ENCODE results near the gene OTUB2. TPM values are rescaled to one million over a fixed set of nuclear protein-coding genes. Genes with fewer than 3 reads are reported as not detected.

Gene OTUB2
- total RNA-seq, 4 donors from 2014 or later, result 0.42 to 0.63 (median 0.52) TPM; not detected in 1

GRCh38 chr14:93984070-93984469 lies 42.1 kb upstream of the OTUB2 start:
- peaks cover 53 to 81% (median 69%) of the 10 kb centered on the region in 4 donors for H3K4me1 ChIP-seq
- H3K27me3 ChIP-seq, result no peaks in the 10 kb centered on the region
- H3K9me3 ChIP-seq, result no peaks in the 10 kb centered on the region
- H3K27ac ChIP-seq (replicated peaks in 1 of 4), result peak overlapping the region; percentile 88 to 95 (median 90)
- TF ChIP-seq POLR2A (IDR thresholded peaks at IDR 0.05; ENCODE audit: low read depth) (no peak), CTCF (IDR thresholded peaks at IDR 0.05) (no peak), POLR2AphosphoS5 (IDR thresholded peaks at IDR 0.05) (no peak), EP300 (IDR thresholded peaks at IDR 0.05) (no peak)
- no peak overlapping the region for H3K4me3 ChIP-seq
- intact Hi-C loops (cut with DNase I), result no loop called here
- no peak for DNase-seq (ENCODE audit: extremely low spot score)
- no peaks in the 10 kb centered on the region for H3K36me3 ChIP-seq
- 92% methylated on average over 2 of the region's 3 CpGs for WGBS

- no peaks in the 10 kb centered on the region for H3K9me3 ChIP-seq
- DNase-seq (ENCODE audit: extremely low spot score), result no peak
- peak overlapping the region; percentile 74 to 95 (median 90) for H3K27ac ChIP-seq (replicated peaks in 1 of 4)
- no peaks in the 10 kb centered on the region for H3K27me3 ChIP-seq
- H3K36me3 ChIP-seq, result no peaks in the 10 kb centered on the region
- WGBS, result 35% methylated on average over 4 of the region's 7 CpGs
- no peak for TF ChIP-seq EP300 (IDR thresholded peaks at IDR 0.05)
- peak; percentile 9 to 56 (median 47) for TF ChIP-seq CTCF (IDR thresholded peaks at IDR 0.05)
- TF ChIP-seq POLR2AphosphoS5 (IDR thresholded peaks at IDR 0.05), result peak; percentile 62 to 69
- no peak for TF ChIP-seq POLR2A (IDR thresholded peaks at IDR 0.05; ENCODE audit: low read depth)
- no peak overlapping the region for H3K4me3 ChIP-seq
- intact Hi-C loops (cut with DNase I), result no loop called here
- peaks cover 52 to 75% (median 65%) of the 10 kb centered on the region in 4 donors for H3K4me1 ChIP-seq
These were observed 41.1 kb upstream of the OTUB2 start for GRCh38 chr14:93984987-93985410.

GRCh38 chr14:93986955-93987354 lies 39.2 kb upstream of the OTUB2 start:
- Histone ChIP-seq H3K4me1 (peaks cover 36 to 55% (median 46%) of the 10 kb centered on the region in 4 donors), H3K27ac (replicated peaks in 1 of 4) (peak overlapping the region; percentile 22 to 66 (median 44)), H3K36me3 (no peaks in the 10 kb centered on the region), H3K27me3 (no peaks in the 10 kb centered on the region), H3K4me3 (no peak overlapping the region), H3K9me3 (no peaks in the 10 kb centered on the region)
- TF ChIP-seq POLR2A (IDR thresholded peaks at IDR 0.05; ENCODE audit: low read depth) (peak; percentile 4), CTCF (IDR thresholded peaks at IDR 0.05) (no peak)
- intact Hi-C loops (cut with DNase I), result no loop called here
- no peak for DNase-seq (ENCODE audit: extremely low spot score)
- 60% methylated on average over 5 of the region's 9 CpGs for WGBS

- no peak for DNase-seq (ENCODE audit: extremely low spot score)
- H3K4me1 ChIP-seq, result peaks cover 33 to 51% (median 42%) of the 10 kb centered on the region in 4 donors
- intact Hi-C loops (cut with DNase I), result no loop called here
- no peaks in the 10 kb centered on the region for H3K27me3 ChIP-seq
- H3K9me3 ChIP-seq, result no peaks in the 10 kb centered on the region
- H3K27ac ChIP-seq (replicated peaks in 1 of 4), result peak overlapping the region; percentile 22 to 66 (median 44)
- TF ChIP-seq EP300 (IDR thresholded peaks at IDR 0.05), result no peak
- no peak for TF ChIP-seq POLR2A (IDR thresholded peaks at IDR 0.05; ENCODE audit: low read depth)
- no peak for TF ChIP-seq CTCF (IDR thresholded peaks at IDR 0.05)
- TF ChIP-seq POLR2AphosphoS5 (IDR thresholded peaks at IDR 0.05), result no peak
- WGBS, result 64% methylated on average over 10 of the region's 12 CpGs
- H3K4me3 ChIP-seq, result no peak overlapping the region
- no peaks in the 10 kb centered on the region for H3K36me3 ChIP-seq
These were observed 38.8 kb upstream of the OTUB2 start for GRCh38 chr14:93987376-93987775.
